AG09309 (cell line): ENCODE results near the gene MYO16.

ENCODE experiments used
- DNase-seq: peaks from one replicate; pipeline ENCODE4 v3.0.0-alpha.2; 2010; ENCODE audit warnings: low read depth
- H3K4me3 ChIP-seq: 2 replicates; pipeline ENCODE4 v1.5.1; 2011; ENCODE audit warnings: mild to moderate bottlenecking, low read depth, low read length, moderate library complexity; ENCODE audit not compliant: control insufficient read depth
- CTCF ChIP-seq: IDR thresholded peaks from 2 replicates; pipeline ENCODE4 v1.5.1; 2011; ENCODE audit warnings: mild to moderate bottlenecking, low read depth, low read length, inconsistent platforms; ENCODE audit not compliant: insufficient read depth, control insufficient read depth; ENCODE audit errors: missing control alignments

Gene MYO16

DNA sequence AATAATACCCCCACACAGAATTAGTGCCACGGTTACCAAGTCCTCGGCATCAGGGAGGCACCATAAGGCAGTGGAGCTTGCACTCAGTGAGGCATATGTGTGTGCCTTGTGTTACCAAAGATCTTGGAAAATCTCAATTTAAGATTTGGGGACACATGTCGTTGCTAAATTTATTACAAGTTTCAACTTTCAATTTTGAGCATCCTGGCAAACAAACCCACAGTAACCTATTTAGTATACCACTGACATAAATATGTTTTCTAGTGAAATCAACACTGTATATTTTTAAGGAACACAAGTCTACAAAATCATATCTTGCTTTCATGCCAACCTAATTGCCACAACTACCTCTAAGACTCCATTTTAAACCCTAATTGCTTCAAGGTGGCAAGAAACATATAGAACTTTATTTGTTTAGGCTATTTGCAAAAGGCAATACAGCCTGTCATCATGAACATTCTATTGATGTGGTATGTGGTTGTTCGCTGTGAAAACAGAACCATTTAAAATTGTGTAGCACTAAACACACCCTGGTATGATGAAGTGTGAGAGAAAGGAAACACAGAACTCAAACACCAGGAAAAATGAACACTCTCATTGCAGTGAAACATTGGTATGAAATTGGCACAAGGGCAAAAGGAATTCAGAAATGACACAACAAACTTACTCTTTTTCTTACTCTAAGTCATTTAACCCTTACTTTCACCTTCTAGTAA lies 625.9 kb downstream of the MYO16 start:
- DNase-seq = no peak
- TF ChIP-seq CTCF = no peak
- no peak overlapping the region for H3K4me3 ChIP-seq

DNA sequence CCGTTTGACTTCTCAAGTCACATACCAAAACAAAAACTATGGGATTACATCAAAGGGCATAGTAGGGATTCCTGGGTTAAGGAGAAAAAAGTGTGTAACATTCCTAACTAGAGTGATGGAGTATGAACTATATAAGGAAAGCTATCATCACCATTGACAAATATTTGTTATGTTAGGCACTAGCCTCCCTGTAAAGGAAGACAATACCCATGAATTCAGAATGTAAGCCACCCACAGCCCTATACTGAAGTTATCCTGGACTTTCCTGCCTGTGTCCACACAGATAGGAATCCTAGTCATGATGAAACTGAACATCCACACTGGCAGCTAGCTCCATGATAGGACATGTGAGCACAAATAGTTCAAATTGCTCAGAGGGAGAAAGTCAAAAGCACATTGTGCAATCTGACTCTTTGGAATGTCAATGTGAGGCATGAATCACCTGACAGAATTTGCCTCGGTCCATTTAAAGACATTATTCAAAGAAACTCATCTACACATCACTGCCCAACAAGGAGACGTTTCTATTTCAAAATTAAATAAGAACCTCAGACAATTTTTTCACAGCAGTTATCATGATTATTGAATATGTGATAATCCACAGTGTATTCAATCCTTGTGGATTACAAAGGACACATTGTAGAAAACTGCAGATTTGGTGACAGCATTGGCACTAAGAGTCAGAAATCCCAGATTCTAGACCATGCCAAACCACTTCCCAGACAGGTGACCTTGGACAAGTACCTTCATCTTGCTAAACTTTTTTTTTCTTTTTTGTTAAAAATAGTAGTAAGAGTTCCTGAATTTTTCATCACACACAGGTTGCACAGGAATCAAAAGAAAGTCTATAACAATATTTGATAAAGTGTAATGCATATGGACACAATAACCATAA lies 627.7 kb downstream of the MYO16 start:
- peak; percentile 96 for DNase-seq
- no peak for TF ChIP-seq CTCF
- H3K4me3 ChIP-seq = no peak overlapping the region
